Lung microvascular endothelial cell (primary cell): ENCODE results near the gene TMEM54. TPM values are rescaled to one million over a fixed set of nuclear protein-coding genes. Genes with fewer than 3 reads are reported as not detected.
"Not testable (repeated sequence)": the region's sequence is repeated elsewhere in the genome, so short reads cannot be mapped to it uniquely, and the experiment has no call there.

Experiments used
- DNase-seq, 2 donors: peaks; one replicate each; pipeline versions ENCODE4 v3.0.0 to v3.0.0-alpha.2; 2010; ENCODE audit warnings: low read depth in 2 of 2
- total RNA-seq: library from RNA; depleted of rRNA; stranded (reverse); fragments of >200 nt; gene quantifications from 2 replicates; pipeline ENCODE4 v1.2.1, GENCODE V29; 2014

The TMEM54 gene
- total RNA-seq, 1 donor from 2014 or later: 20.0 TPM

- DNase-seq: no peak
Measured at GRCh38 chr1:32919811-32920733, 18.9 kb upstream of the TMEM54 start.

- DNase-seq: no peak
Measured at GRCh38 chr1:32918179-32918578, 17.0 kb upstream of the TMEM54 start.

- DNase-seq: no peak
Measured at GRCh38 chr1:32917521-32917920, 16.3 kb upstream of the TMEM54 start.

- no peak for DNase-seq
Measured at GRCh38 chr1:32915766-32916706, 14.8 kb upstream of the TMEM54 start.

- DNase-seq: no peak
Measured at GRCh38 chr1:32910319-32910718, 9.1 kb upstream of the TMEM54 start.

GRCh38 chr1:32907435-32907834 is 6.2 kb upstream of the TMEM54 start:
- no peak for DNase-seq

- no peak for DNase-seq
Measured at GRCh38 chr1:32906654-32907053, 5.5 kb upstream of the TMEM54 start.

GRCh38 chr1:32905588-32905987 is 4.4 kb upstream of the TMEM54 start:
- DNase-seq: not testable (repeated sequence)

- no peak for DNase-seq
Measured at GRCh38 chr1:32904797-32905196, 3.6 kb upstream of the TMEM54 start.

- no peak for DNase-seq
Measured at GRCh38 chr1:32903991-32904785, 3.0 kb upstream of the TMEM54 start.

- no peak for DNase-seq
Measured at GRCh38 chr1:32902535-32902920, 1.3 kb upstream of the TMEM54 start.

GRCh38 chr1:32901823-32902534 is 790 bp upstream of the TMEM54 start:
- no peak for DNase-seq

GRCh38 chr1:32900371-32900955 is 726 bp downstream of the TMEM54 start:
- DNase-seq: no peak

- DNase-seq: no peak
Measured at GRCh38 chr1:32899586-32900296, 1.4 kb downstream of the TMEM54 start.

- no peak for DNase-seq
Measured at GRCh38 chr1:32898958-32899357, 2.2 kb downstream of the TMEM54 start.

GRCh38 chr1:32898056-32898455 is 3.1 kb downstream of the TMEM54 start:
- no peak for DNase-seq

GRCh38 chr1:32897082-32898049 is 3.8 kb downstream of the TMEM54 start:
- DNase-seq: peak in 1 of 2 donors; percentile 52

- no peak for DNase-seq
Measured at GRCh38 chr1:32896451-32896850, 4.7 kb downstream of the TMEM54 start.
